G401.6 (cell line): ENCODE data around the gene PEX5L.

Source experiments
- FAIRE-seq: peaks from 2 replicates; lab custom pipeline; 2012; peaks lifted over from hg19 to GRCh38; lab: Jason Lieb, UNC

PEX5L gene

DNA sequence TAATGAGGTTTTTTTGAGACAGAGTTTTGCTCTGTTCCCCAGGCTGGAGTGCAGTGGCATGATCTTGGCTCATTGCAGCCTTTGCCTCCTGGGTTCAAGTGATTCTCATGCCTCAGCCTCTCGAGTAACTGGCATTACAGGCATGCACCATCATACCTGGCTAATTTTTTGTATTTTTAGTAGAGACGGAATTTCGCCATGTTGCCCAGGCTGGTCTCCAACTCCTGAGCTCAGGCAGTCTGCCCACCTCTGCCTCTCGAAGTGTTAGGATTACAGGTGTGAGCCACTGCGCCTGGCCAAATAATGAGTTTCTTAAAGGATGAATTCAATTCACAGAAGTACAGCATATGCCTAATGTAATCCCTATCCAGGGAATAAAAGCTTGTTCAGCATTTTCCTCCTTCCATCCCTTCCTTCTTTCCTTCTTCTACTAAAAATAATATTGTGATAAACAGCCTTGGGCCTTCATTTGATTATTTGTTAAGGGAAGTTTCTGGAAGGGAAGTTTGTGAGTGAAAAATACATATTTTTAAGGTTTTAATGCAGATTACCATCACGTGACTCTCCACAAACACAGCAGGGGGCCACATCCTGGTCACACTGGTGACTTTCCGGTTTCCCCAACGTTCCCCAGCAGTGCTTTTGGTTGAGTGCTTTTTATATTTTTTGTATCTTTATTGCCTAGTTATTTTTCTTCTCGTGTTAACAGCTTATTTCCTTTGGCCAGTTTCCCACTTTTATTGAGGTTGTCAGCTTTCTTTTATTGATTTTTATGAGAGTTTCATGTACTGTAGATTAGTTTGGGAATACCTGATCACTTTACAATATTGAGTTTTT lies 267.1 kb downstream of the PEX5L start:
- no peak for FAIRE-seq

DNA sequence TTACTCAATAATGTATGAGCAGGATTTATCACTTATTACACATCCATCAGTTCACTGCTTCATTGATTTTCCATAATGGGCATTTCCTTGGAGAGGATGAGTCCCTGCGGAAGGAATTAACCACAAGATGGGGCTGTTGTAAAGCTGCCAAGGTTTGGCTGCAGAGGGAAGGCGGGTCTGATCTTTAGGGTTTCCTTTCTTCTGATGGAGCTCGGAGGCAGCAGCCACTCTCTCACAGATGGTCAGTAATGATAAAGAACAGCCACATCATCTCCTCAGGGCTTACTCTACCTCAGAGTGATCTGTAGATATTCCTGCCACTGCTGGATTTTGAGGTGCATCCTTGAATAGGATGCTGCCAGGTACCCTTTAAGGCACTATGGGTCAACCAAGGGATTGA lies 268.7 kb downstream of the PEX5L start:
- no peak for FAIRE-seq

DNA sequence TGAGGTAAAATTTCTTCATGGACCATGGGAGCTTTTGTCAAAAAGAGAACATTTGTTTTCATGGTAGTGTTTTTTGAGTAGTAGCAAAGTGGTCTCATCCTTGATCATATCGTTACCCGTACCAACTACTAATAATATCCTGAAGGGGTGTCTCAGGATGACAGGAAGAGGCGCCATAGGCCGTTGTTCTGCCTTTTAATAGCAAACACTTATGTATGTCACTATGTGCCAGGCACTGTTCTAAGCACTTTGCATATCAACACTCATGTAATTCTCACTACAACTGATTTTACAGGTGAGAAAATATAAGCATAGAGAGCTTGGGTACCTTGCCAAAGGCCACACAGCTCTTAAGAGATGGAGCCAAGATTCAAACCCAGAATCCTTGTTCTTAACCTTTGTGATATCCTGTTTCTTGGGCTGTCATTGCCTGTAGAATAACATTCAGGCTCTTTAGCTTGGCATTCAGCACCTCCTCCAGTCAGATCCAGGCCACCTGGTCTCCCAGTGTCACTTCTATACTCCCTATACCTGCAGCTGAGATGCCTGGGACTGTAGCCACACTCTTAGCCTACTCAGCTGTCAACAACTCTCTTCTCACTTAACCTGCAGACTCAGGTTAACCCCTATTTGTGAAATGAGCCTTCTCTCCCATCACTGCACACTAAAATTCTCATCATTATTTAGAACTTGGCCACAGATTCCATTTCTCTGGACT lies 270.2 kb downstream of the PEX5L start:
- no peak for FAIRE-seq

DNA sequence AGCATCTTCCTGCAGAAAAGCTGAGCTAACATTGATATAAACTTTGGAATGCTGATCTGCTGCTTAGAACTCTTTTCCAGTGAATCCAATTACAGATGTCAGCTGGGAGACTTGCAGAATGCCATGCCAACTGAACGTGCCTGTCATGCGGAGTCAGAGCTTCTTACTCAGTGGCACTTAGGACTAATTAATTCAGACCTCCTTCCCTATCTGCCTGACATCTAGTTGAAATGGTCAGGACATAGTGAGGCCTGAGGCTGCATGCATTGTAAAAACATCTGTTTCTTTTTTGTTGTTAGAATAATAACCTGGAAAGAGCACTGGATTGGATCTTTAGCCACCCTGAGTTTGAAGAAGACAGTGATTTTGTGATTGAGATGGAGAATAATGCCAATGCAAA lies 271.3 kb downstream of the PEX5L start:
- FAIRE-seq, result no peak

DNA sequence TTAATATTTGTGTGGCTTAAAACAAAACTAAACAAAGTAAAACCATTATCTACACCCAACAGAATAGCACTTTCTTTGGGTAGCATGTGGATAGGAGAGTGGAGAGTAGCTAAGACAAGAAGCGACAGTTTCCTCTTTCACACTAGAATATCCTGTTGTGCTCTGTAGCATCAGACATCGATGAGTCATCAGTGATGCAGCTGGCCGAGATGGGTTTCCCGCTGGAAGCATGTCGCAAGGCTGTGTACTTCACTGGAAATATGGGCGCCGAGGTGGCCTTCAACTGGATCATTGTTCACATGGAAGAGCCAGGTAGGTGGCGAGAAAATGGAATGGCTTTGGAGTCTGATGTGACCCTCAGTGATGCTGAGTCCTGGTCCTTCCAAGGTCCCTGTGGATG lies 275.8 kb downstream of the PEX5L start:
- no peak for FAIRE-seq

DNA sequence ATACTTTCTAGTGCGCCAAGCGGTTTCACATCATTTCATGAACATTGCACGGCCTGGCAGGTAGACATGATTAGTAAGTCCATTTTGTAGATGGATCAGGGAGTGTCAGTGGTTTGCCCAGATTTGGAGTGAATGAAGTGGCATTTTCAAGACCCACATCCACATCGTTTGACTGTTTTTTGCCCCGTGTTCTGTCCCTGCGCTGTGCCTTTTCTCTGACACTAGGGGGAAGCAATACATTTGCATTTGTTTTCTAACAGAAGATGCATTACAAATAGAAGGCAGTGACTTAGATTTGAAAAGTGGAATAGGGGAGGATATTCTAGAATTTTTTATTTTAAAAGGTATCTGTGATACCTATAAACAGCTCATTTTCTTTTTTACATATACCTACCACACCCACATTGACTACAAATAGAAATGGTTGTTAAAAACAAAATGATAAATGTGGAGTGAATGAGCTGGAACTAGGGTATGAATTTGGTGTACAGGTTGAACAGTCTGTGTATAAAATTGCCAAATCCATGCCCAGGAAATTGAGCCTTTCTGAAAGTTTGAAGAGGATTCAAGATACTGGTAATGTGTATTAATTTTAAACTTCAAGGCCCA lies 285.9 kb downstream of the PEX5L start:
- peak; percentile 81 for FAIRE-seq

DNA sequence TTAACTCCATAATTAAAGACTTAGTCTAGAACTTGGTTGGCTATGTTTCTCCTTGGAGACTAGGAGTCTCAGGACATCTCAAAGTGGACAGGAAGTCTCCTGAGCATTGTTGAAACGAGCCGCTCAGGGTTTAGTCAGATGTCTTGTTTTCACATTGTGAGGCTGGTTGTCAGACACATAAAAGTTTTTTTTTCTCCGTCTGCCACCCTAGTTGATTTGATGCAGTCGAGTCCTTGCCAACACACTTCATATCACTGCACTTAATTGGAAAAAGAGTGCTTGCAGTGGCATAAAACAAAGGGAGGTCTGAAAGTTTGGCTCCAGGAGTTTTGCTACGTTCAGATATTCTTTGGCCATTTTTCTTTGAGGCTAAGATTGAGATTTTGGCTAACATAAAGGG lies 291.0 kb downstream of the PEX5L start:
- FAIRE-seq, result no peak

DNA sequence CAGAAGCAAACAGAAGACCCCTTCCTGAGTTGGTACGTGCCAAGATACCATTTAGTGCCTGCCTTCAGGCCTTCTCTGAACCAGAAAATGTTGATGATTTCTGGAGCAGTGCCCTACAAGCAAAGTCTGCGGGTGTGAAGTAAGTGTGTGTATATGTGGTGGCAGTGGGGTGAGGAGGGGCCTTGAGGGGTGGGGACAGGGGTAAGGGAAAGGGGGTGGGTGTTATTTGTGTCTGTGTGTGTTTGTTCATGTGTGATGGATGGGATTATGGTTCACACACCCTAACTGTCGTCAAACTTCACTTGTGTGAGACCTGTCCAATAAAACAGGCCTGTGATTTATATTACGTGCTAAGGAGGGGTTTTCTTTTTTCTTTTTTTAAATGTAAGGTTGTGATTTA lies 291.7 kb downstream of the PEX5L start:
- no peak for FAIRE-seq
